Adrenal gland (tissue), 5 donors: ENCODE measurements around the gene DHRS2.
"Not testable (repeated sequence)": the region's sequence is repeated elsewhere in the genome, so short reads cannot be mapped to it uniquely, and the experiment has no call there.

Source experiments
- CTCF ChIP-seq, 6 experiments: fragments of 450-650 bp in 4 of 6; fragments of 200-600 bp in 2 of 6; sonication (generic) in 1 of 6; IDR thresholded peaks; 1 replicate in 5 of 6; 2 replicates in 1 of 6; pipeline versions ENCODE4 v1.5.1 to v1.8.0; 2016 to 2021; ENCODE audit warnings: antibody characterized with exemption in 6 of 6, mild to moderate bottlenecking in 2 of 6, moderate library complexity in 1 of 6
- POLR2A ChIP-seq, 2 donors: fragments of 450-650 bp; IDR thresholded peaks; one replicate each; pipeline ENCODE4 v1.6.1; 2017; ENCODE audit warnings: antibody characterized with exemption in 2 of 2, mild to moderate bottlenecking in 2 of 2, moderate library complexity in 1 of 2
- donor health status: DM: no; HTN: no; CAD: no.

GRCh38 chr14:23609411-23610089, 26.6 kb upstream of the DHRS2 start:
- TF ChIP-seq CTCF, POLR2A (IDR thresholded peaks at IDR 0.05): not testable (repeated sequence)
